K562 (cell line): ENCODE measurements around the gene SULT1C3. TPM values are rescaled to one million over a fixed set of nuclear protein-coding genes. Genes with fewer than 3 reads are reported as not detected.
A peak's percentile ranks its signal among the peaks of the same experiment; 100 is the strongest.

ENCODE experiments used
- ATAC-seq: fragments of 200-7000 bp; cut with Tn5 transposase; 3 replicates; pipeline ENCODE4 v1.9.1; 2020; ENCODE audit warnings: moderate library complexity
- BruUV-seq: library from RNA; stranded (reverse); fragments of 400-500 nt; replicated peaks from 2 replicates; lab custom pipeline; 2021; lab: Mats Ljungman, UMichigan
- CTCF ChIA-PET: fragments of 300-600 bp; formaldehyde crosslinking; extraction: SDS; loops from one replicate; lab custom pipeline; 2021; ENCODE audit warnings: low intra/inter-chr PET ratio; lab: Yijun Ruan, JAX
- POLR2A ChIA-PET: fragments of 300-600, 350-650 bp; sonication (Branson Sonifier 250); formaldehyde crosslinking; extraction: SDS; loops from one replicate; lab custom pipeline; 2021; ENCODE audit warnings: antibody characterized with exemption, inconsistent platforms; lab: Yijun Ruan, JAX
- DNase-seq, 4 experiments: peaks; one replicate each; pipeline versions ENCODE4 v3.0.0 to v3.0.0-alpha.2; 2011 to 2018; ENCODE audit warnings: low spot score in 3 of 4, mixed read lengths in 3 of 4; ENCODE audit errors: extremely low read depth in 1 of 4
- FAIRE-seq: peaks from 2 replicates; lab custom pipeline; 2011; peaks lifted over from hg19 to GRCh38; lab: Jason Lieb, UNC
- H2AFZ ChIP-seq: 2 replicates; pipeline ENCODE4 v1.6.0; 2011; ENCODE audit warnings: low read depth, low read length, control low read depth, inconsistent platforms
- H3K27ac ChIP-seq: fragments of 200-600 bp; 3 replicates; pipeline ENCODE4 v1.8.0; 2011; ENCODE audit warnings: low read depth, mild to moderate bottlenecking, control low read depth, inconsistent platforms, low read length, moderate library complexity, mixed read lengths; ENCODE audit errors: extremely low read depth
- H3K27me3 ChIP-seq, 2 experiments: fragments of 300-600 bp in 1 of 2; 2 replicates in 1 of 2; 3 replicates in 1 of 2; pipeline versions ENCODE4 v1.6.0 to v1.8.0; 2011; ENCODE audit warnings: inconsistent platforms in 2 of 2, low read length in 2 of 2, mild to moderate bottlenecking in 1 of 2, mixed read lengths in 1 of 2, moderate library complexity in 1 of 2; ENCODE audit not compliant: control insufficient read depth in 2 of 2, insufficient read depth in 2 of 2
- H3K36me3 ChIP-seq: fragments of 300-600 bp; 3 replicates; pipeline ENCODE4 v1.8.0; 2011; ENCODE audit warnings: mild to moderate bottlenecking, low read length, inconsistent platforms; ENCODE audit not compliant: control insufficient read depth, insufficient read depth
- H3K4me1 ChIP-seq, 2 experiments: fragments of 200-600 bp in 1 of 2; replicated peaks in 1 of 2; 2 replicates in 1 of 2; 3 replicates in 1 of 2; pipeline versions ENCODE4 v1.5.1 to v1.8.0; 2011; ENCODE audit warnings: inconsistent platforms in 2 of 2, low read length in 2 of 2, mild to moderate bottlenecking in 1 of 2, mixed read lengths in 1 of 2, moderate library complexity in 1 of 2; ENCODE audit not compliant: control insufficient read depth in 2 of 2, insufficient read depth in 2 of 2
- H3K4me2 ChIP-seq: 2 replicates; pipeline ENCODE4 v1.6.1; 2011; ENCODE audit warnings: low read length, control low read depth, inconsistent platforms, mixed read lengths; ENCODE audit not compliant: insufficient read depth
- H3K4me3 ChIP-seq: fragments of 200-600 bp; sonication (generic), shearing (Covaris generic); 2 replicates; pipeline ENCODE4 v1.5.1; 2016; ENCODE audit warnings: control low read depth, inconsistent platforms
- H3K79me2 ChIP-seq: fragments of 200-600 bp; 3 replicates; pipeline ENCODE4 v1.8.0; 2011; ENCODE audit warnings: low read length, inconsistent platforms; ENCODE audit not compliant: control insufficient read depth, insufficient read depth
- H3K9ac ChIP-seq, 2 experiments: 2 replicates each; pipeline versions ENCODE4 v1.6.0 to v1.6.1; 2011; ENCODE audit warnings: low read depth in 2 of 2, low read length in 2 of 2, control low read depth in 1 of 2, inconsistent platforms in 1 of 2, mild to moderate bottlenecking in 1 of 2, mixed read lengths in 1 of 2; ENCODE audit not compliant: insufficient read depth in 1 of 2
- H3K9me1 ChIP-seq: one replicate; pipeline ENCODE4 v1.6.0; 2011; ENCODE audit warnings: inconsistent platforms, mild to moderate bottlenecking, low read length, moderate library complexity; ENCODE audit not compliant: control insufficient read depth, insufficient read depth
- H3K9me3 ChIP-seq: replicated peaks from 2 replicates; pipeline ENCODE4 v1.5.1; 2011; ENCODE audit warnings: low read depth, low read length, inconsistent platforms; ENCODE audit not compliant: control insufficient read depth, insufficient read depth
- H4K20me1 ChIP-seq: replicated peaks from 2 replicates; pipeline ENCODE4 v1.6.1; 2011; ENCODE audit warnings: low read length, inconsistent platforms, mixed read lengths; ENCODE audit not compliant: control insufficient read depth, insufficient read depth
- C11orf30 ChIP-seq: fragments of 450-650 bp; IDR thresholded peaks from 2 replicates; pipeline ENCODE4 v1.6.1; 2016; ENCODE audit warnings: low read depth, mild to moderate bottlenecking
- CBX8 ChIP-seq: fragments of 200-600 bp; sonication (generic); IDR thresholded peaks from 2 replicates; pipeline ENCODE4 v1.6.1; 2012; ENCODE audit warnings: borderline replicate concordance, mixed run types, low read depth, mild to moderate bottlenecking, moderate library complexity, mixed read lengths, low read length, control low read depth, inconsistent platforms; ENCODE audit not compliant: poor library complexity, severe bottlenecking; ENCODE audit errors: extremely low read depth
- HNRNPK ChIP-seq: fragments of 200-400 bp; formaldehyde crosslinking; IDR thresholded peaks from one replicate; pipeline ENCODE4 v1.6.1; 2018; ENCODE audit warnings: mild to moderate bottlenecking, low read depth, low read length; ENCODE audit not compliant: poor library complexity, severe bottlenecking
- KLF6 ChIP-seq: fragments of 250-450 bp; sonication (Bioruptor Pico); IDR thresholded peaks from 2 replicates; pipeline ENCODE4 v1.4.0; 2020; ENCODE audit warnings: mild to moderate bottlenecking, moderate library complexity, borderline replicate concordance
- NCOA4 ChIP-seq: fragments of 450-650 bp; IDR thresholded peaks from 2 replicates; pipeline ENCODE4 v1.6.1; 2018; ENCODE audit warnings: mild to moderate bottlenecking; ENCODE audit not compliant: partially characterized antibody
- NFIC ChIP-seq: fragments of 450-650 bp; IDR thresholded peaks from 2 replicates; pipeline ENCODE4 v1.6.1; 2017; ENCODE audit warnings: mild to moderate bottlenecking, inconsistent platforms
- NFIX ChIP-seq: fragments of 250-450 bp; sonication (Bioruptor Pico); IDR thresholded peaks from 2 replicates; pipeline ENCODE4 v1.4.0; 2020; ENCODE audit warnings: low read depth, mild to moderate bottlenecking, moderate library complexity
- OTX1 ChIP-seq: fragments of 450-650 bp; formaldehyde crosslinking; IDR thresholded peaks from 2 replicates; pipeline ENCODE4 v1.4.0; 2022; ENCODE audit warnings: mild to moderate bottlenecking
- STAT5A ChIP-seq: IDR thresholded peaks from 2 replicates; pipeline ENCODE4 v1.6.1; 2012; ENCODE audit warnings: low read length, inconsistent platforms, borderline replicate concordance
- TAF9B ChIP-seq: fragments of 450-650 bp; IDR thresholded peaks from 2 replicates; pipeline ENCODE4 v1.6.1; 2018; ENCODE audit warnings: mild to moderate bottlenecking; ENCODE audit not compliant: partially characterized antibody
- ZFPM2 ChIP-seq: fragments of 250-450 bp; sonication (Bioruptor Pico); IDR thresholded peaks from 2 replicates; pipeline ENCODE4 v1.5.1; 2022; ENCODE audit warnings: mild to moderate bottlenecking
- ZNF212 ChIP-seq: fragments of 450-650 bp; formaldehyde crosslinking; IDR thresholded peaks from 2 replicates; pipeline ENCODE4 v1.4.0; 2020; ENCODE audit warnings: mild to moderate bottlenecking
- ZNF696 ChIP-seq: fragments of 250-450 bp; sonication (Bioruptor Pico); conservative IDR thresholded peaks from 2 replicates; pipeline ENCODE4 v1.4.0; 2020; ENCODE audit warnings: mild to moderate bottlenecking, moderate library complexity
- ZSCAN32 ChIP-seq: fragments of 450-650 bp; formaldehyde crosslinking; IDR thresholded peaks from 2 replicates; pipeline ENCODE4 v1.4.0; 2020; ENCODE audit warnings: mild to moderate bottlenecking, moderate library complexity
- WGBS: fragments of 100-300 bp; shearing (Covaris generic); methylation state at CpG from one replicate; pipeline ENCODE4 v1.1.6; 2016; ENCODE audit warnings: low coverage, mixed read lengths; ENCODE audit not compliant: insufficient coverage; ENCODE audit errors: missing lambda C conversion rate; 5-methylcytosine and 5-hydroxymethylcytosine counted together
- in situ Hi-C: fragments of 300-500 bp; cut with MboI; formaldehyde crosslinking; loops from 4 replicates; pipeline ENCODE4 v1.15.0; 2018; ENCODE audit warnings: inconsistent platforms, mixed read lengths
- intact Hi-C: fragments of 100-400 bp; cut with micrococcal nuclease; formaldehyde crosslinking; loops from 2 replicates; pipeline ENCODE4 v1.14.2; 2022
- polyA plus RNA-seq, 8 experiments: library from polyadenylated mRNA; depleted of rRNA in 4 of 8; stranded (reverse) in 5 of 8; unstranded in 3 of 8; fragments of >200 nt; fragmentation: Nextera tagmentation in 2 of 8; fragmentation: Illumina TruSeq in 1 of 8; extraction: Ambion mirVana in 2 of 8; extraction: Trizol in 1 of 8; gene quantifications; 2 replicates each; pipeline versions ENCODE4 v1.2.1 to v1.2.3, GENCODE V29; 2011 to 2014; ENCODE audit warnings: inconsistent platforms in 1 of 8, missing spikeins in 1 of 8
- total RNA-seq, 7 experiments: library from RNA; depleted of rRNA in 6 of 7; stranded (reverse); fragments of >200 nt in 6 of 7; fragmentation: Illumina TruSeq in 2 of 7; extraction: Trizol in 2 of 7; gene quantifications; 2 replicates each; pipeline versions ENCODE4 v1.2.1 to v1.2.3, GENCODE V29; 2011 to 2021; ENCODE audit warnings: low replicate concordance in 1 of 7
- TF ChIP-seq, protein P1 (sequence below): fragments of 450-650 bp; IDR thresholded peaks from 2 replicates; pipeline ENCODE4 v1.7.1; 2018; ENCODE audit warnings: mild to moderate bottlenecking, low read depth; ENCODE audit not compliant: partially characterized antibody

The SULT1C3 gene
- total and polyA plus RNA-seq, 9 of the 15 experiments (the other 6 are each of a cell fraction or from before 2014, with no cell fraction given), result not detected

DNA sequence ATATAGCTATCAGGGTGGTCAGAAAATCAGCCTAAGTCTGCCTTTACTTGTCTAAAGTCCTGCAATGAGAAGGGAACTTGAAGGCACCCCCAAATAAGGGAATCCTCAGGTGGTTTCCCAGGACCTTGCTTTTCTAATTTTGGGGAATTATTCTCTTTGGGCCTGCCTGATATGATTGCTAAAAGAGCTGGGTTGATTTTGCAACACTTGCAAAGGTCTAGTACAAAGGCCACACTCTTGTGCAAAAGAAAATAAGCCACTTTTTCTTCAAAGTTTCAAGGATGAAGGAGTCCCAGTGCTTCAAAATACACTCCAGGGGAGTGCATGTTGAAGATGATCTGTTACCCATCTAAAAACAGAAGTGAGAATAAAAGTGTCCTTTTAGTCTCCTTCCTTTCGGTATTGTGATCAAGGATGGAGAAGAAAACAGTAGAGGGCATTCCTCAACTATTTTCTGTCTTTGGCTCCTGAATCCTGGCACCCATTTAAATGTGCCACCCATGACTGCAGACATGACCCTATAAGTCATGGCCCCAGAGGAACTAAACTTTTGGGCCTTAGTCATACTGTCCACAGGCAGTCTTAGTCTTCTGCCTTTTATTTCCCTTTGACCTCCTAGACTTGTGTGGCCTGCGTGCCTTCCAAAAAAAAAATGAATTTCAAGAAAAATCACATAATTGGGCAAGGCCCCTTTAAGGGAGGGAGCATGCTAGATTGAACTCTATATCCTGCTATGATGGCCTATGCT lies 5.1 kb downstream of the SULT1C3 start:
- Histone ChIP-seq H3K4me1 (no peaks in the 10 kb centered on the region), H4K20me1 (no peaks in the 10 kb centered on the region), H3K9ac (no peak overlapping the region), H3K4me3 (no peak overlapping the region), H3K9me1 (no peaks in the 10 kb centered on the region), H3K9me3 (no peaks in the 10 kb centered on the region), H2AFZ (no peak overlapping the region), H3K27ac (no peak overlapping the region), H3K4me2 (no peak overlapping the region), H3K27me3 (no peaks in the 10 kb centered on the region), H3K36me3 (no peaks in the 10 kb centered on the region), H3K79me2 (no peaks in the 10 kb centered on the region)
- WGBS, result 0% methylated on average over 2 of the region's 2 CpGs
- intact Hi-C loops (no loop called here), in situ Hi-C loops (no loop called here)
- no TSS peak for BruUV-seq
- ATAC-seq, result no peak
- no peak for FAIRE-seq
- ChIA-PET POLR2A (interaction anchor here (1.3 kb wide), 1 partner anchor 9 kb away, joined by 4 read pairs; no protein-coding TSS in a partner anchor), CTCF (no interaction called here)
- TF ChIP-seq ZFPM2 (CRISPR knock-in tag) (no peak), TAF9B (no peak), STAT5A (no peak), ZNF212 (CRISPR knock-in tag) (no peak), C11orf30 (no peak), KLF6 (no peak)
- DNase-seq, result no peak

- intact Hi-C loops (no loop called here), in situ Hi-C loops (no loop called here)
- Histone ChIP-seq H3K79me2 (no peaks in the 10 kb centered on the region), H4K20me1 (no peaks in the 10 kb centered on the region), H3K36me3 (no peaks in the 10 kb centered on the region), H3K4me3 (no peak overlapping the region), H3K4me2 (no peak overlapping the region), H2AFZ (no peak overlapping the region), H3K9ac (no peak overlapping the region), H3K4me1 (no peaks in the 10 kb centered on the region), H3K27ac (no peak overlapping the region), H3K9me1 (no peaks in the 10 kb centered on the region), H3K27me3 (no peaks in the 10 kb centered on the region), H3K9me3 (no peaks in the 10 kb centered on the region)
- no TSS peak for BruUV-seq
- FAIRE-seq (no peak), DNase-seq (no peak), ATAC-seq (no peak)
- ChIA-PET POLR2A (no interaction called here), CTCF (no interaction called here)
- 0% methylated on average over 1 of the region's 1 CpG for WGBS
- no peak for TF ChIP-seq ZNF696 (CRISPR knock-in tag)
- no peak for TF ChIP-seq CBX8
- no peak for TF ChIP-seq OTX1 (CRISPR knock-in tag)
- TF ChIP-seq, protein P1, sequence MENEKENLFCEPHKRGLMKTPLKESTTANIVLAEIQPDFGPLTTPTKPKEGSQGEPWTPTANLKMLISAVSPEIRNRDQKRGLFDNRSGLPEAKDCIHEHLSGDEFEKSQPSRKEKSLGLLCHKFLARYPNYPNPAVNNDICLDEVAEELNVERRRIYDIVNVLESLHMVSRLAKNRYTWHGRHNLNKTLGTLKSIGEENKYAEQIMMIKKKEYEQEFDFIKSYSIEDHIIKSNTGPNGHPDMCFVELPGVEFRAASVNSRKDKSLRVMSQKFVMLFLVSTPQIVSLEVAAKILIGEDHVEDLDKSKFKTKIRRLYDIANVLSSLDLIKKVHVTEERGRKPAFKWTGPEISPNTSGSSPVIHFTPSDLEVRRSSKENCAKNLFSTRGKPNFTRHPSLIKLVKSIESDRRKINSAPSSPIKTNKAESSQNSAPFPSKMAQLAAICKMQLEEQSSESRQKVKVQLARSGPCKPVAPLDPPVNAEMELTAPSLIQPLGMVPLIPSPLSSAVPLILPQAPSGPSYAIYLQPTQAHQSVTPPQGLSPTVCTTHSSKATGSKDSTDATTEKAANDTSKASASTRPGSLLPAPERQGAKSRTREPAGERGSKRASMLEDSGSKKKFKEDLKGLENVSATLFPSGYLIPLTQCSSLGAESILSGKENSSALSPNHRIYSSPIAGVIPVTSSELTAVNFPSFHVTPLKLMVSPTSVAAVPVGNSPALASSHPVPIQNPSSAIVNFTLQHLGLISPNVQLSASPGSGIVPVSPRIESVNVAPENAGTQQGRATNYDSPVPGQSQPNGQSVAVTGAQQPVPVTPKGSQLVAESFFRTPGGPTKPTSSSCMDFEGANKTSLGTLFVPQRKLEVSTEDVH, result no peak
- TF ChIP-seq HNRNPK, result no peak
- TF ChIP-seq ZSCAN32 (CRISPR knock-in tag), result no peak
- no peak for TF ChIP-seq NCOA4
- TF ChIP-seq NFIC, result peak; percentile 98
- TF ChIP-seq NFIX (CRISPR knock-in tag), result peak; percentile 97
These were observed 13.3 kb downstream of the SULT1C3 start for GRCh38 chr2:108253106-108253505.
